Tibial artery (tissue), 4 donors: ENCODE measurements around the gene HAAO.

ENCODE experiments used
- DNase-seq, 2 donors: peaks; one replicate each; pipeline ENCODE4 v3.0.0-alpha.2; 2019
- H3K27ac ChIP-seq, 2 donors: fragments of 200-600 bp; sonication (generic) in 1 of 2; 1 replicate in 1 of 2; 2 replicates in 1 of 2; pipeline ENCODE4 v1.5.1; 2018 to 2019; ENCODE audit warnings: mild to moderate bottlenecking in 1 of 2
- H3K27me3 ChIP-seq, 2 donors: fragments of 200-600 bp; sonication (generic) in 1 of 2; one replicate each; pipeline versions ENCODE4 v1.5.1 to v1.6.0; 2016 to 2019
- H3K36me3 ChIP-seq, 3 donors: fragments of 200-600 bp; sonication (generic) in 2 of 3; one replicate each; pipeline ENCODE4 v1.5.1; 2016 to 2019; ENCODE audit warnings: mild to moderate bottlenecking in 2 of 3
- H3K4me1 ChIP-seq, 4 donors: fragments of 200-600 bp; sonication (generic) in 2 of 4; 1 replicate in 3 of 4; 2 replicates in 1 of 4; pipeline ENCODE4 v1.5.1; 2016 to 2019
- H3K4me3 ChIP-seq, 2 donors: fragments of 200-600 bp; sonication (generic) in 1 of 2; 1 replicate in 1 of 2; 2 replicates in 1 of 2; pipeline ENCODE4 v1.5.1; 2018 to 2019; ENCODE audit warnings: mild to moderate bottlenecking in 2 of 2
- H3K9me3 ChIP-seq, 3 donors: fragments of 200-600 bp; sonication (generic) in 1 of 3; one replicate each; pipeline ENCODE4 v1.5.1; 2016 to 2019
- intact Hi-C: fragments of 100-400 bp; cut with DNase I; formaldehyde crosslinking; loops from one replicate; pipeline ENCODE4 v1.15.0; 2023; ENCODE audit warnings: low total_unique reads
- TF ChIP-seq, protein P1 (sequence below), 2 experiments: fragments of 200-600 bp in 1 of 2; fragments of 450-650 bp in 1 of 2; IDR thresholded peaks; one replicate each; pipeline ENCODE4 v1.5.1; 2017 to 2019; ENCODE audit warnings: antibody characterized with exemption in 2 of 2, mild to moderate bottlenecking in 1 of 2, moderate library complexity in 1 of 2

Gene HAAO

DNA sequence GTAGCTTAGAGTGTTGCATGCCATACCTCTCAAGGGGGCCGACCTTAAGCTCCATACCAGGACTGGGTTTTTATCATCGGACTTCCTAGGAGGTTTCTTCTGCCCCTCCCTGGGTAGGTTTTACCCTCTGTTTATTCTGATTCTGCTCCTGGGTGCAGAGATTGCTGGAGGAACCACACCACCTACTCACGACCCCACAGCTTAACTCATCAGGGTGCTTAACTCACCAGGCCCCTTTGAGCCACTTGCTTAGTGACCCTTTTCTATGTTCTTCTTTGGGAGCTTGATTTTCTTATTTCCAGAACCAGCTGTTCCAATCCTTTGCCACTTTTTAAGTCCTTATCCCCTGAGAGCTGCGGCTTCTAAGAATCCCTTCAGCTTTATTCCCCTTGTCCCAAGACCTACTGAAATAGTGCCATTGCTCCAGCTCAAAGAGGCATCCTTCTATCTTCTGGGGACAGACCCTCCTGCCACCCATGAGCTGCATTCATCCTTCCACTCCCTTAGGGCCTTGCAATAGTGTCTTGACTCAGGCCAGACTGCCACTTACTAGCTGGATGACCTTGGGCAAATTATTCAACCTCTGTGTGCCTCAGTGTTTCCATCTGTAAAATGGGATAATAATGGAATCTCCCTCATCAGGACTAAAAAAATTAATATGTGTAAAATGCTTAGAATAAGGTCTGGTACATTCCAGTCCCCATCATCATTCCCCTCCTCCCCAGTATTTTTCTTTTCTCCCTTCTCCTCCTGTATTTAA, 34.2 kb downstream of the HAAO start:
- Histone ChIP-seq H3K9me3 (no peaks in the 10 kb centered on the region), H3K4me3 (no peak overlapping the region), H3K4me1 (no peaks in the 10 kb centered on the region), H3K27me3 (no peaks in the 10 kb centered on the region), H3K36me3 (peaks cover 0 to 20% (median 14%) of the 10 kb centered on the region in 3 donors), H3K27ac (no peak overlapping the region)
- DNase-seq, result no peak
- TF ChIP-seq, protein P1, sequence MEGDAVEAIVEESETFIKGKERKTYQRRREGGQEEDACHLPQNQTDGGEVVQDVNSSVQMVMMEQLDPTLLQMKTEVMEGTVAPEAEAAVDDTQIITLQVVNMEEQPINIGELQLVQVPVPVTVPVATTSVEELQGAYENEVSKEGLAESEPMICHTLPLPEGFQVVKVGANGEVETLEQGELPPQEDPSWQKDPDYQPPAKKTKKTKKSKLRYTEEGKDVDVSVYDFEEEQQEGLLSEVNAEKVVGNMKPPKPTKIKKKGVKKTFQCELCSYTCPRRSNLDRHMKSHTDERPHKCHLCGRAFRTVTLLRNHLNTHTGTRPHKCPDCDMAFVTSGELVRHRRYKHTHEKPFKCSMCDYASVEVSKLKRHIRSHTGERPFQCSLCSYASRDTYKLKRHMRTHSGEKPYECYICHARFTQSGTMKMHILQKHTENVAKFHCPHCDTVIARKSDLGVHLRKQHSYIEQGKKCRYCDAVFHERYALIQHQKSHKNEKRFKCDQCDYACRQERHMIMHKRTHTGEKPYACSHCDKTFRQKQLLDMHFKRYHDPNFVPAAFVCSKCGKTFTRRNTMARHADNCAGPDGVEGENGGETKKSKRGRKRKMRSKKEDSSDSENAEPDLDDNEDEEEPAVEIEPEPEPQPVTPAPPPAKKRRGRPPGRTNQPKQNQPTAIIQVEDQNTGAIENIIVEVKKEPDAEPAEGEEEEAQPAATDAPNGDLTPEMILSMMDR (IDR thresholded peaks at IDR 0.05), result no peak
- intact Hi-C loops, result no loop called here

DNA sequence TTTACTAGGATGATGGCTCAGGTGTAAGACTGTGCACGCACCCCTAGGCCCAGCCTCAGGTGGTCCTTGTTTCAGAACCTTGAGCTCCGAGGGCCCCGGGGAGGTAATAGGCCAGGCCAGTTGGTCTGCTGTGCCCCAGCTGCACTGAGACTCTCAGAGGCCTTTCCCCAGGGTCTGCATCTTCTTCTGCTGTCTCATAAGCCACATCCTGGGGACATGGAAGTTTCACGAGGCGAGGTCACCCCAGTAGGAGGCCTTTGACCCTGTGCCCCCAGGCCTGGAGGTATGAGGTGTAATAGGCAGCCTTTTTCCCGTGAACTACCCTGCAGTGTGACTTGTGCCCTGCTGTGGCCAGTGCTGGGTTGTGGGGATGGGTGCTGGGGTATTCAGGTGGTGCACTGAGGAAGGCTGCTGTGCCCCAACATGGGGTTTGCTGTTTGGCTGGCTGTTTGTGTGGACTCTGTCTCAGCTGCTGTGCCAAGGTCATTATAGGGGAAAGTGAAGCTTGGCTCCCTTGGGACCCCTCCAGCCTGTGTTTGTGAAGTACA, 35.3 kb downstream of the HAAO start:
- DNase-seq, result no peak
- no peaks in the 10 kb centered on the region for H3K27me3 ChIP-seq
- H3K4me3 ChIP-seq, result no peak overlapping the region
- no peak overlapping the region for H3K27ac ChIP-seq
- H3K4me1 ChIP-seq, result no peaks in the 10 kb centered on the region
- TF ChIP-seq, protein P1 (IDR thresholded peaks at IDR 0.05), result no peak
- intact Hi-C loops, result no loop called here
- no peaks in the 10 kb centered on the region for H3K9me3 ChIP-seq
- peaks cover 0 to 22% (median 15%) of the 10 kb centered on the region in 3 donors for H3K36me3 ChIP-seq

DNA sequence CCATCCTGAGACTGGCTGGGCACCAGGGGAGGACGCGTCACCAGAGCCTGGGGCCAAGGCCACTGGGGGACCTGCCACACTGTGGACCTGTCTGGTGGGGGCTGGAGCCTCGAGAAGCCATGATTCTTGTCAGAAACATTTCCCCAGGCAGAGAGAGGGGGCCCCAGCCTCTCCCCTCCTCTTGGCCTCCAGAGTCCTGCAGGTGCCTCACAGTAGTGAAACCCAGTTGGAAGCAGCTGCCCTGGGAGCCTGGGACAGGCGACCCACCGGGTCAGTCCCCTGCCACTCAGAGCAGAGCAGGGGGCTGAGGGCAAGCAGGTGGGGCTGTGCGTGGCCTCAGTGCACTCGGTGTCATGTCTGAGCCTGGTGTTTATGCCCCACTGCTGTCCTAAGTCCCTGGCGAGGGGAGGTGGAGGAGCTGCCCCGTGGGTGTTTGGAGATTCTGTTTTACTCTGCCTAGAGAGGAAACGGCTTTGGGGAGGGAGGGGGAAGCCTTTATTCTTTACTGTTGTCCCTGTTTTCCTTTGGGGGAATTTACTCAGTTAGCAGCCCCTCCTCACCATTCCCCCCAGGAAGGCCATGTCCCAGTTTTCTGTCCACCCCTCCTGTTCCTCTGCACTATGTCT, 36.1 kb downstream of the HAAO start:
- Histone ChIP-seq H3K36me3 (peaks cover 0 to 27% (median 15%) of the 10 kb centered on the region in 3 donors), H3K4me1 (no peaks in the 10 kb centered on the region), H3K27ac (no peak overlapping the region), H3K4me3 (no peak overlapping the region), H3K9me3 (no peaks in the 10 kb centered on the region), H3K27me3 (no peaks in the 10 kb centered on the region)
- intact Hi-C loops, result no loop called here
- TF ChIP-seq, protein P1 (IDR thresholded peaks at IDR 0.05), result no peak
- DNase-seq, result no peak

DNA sequence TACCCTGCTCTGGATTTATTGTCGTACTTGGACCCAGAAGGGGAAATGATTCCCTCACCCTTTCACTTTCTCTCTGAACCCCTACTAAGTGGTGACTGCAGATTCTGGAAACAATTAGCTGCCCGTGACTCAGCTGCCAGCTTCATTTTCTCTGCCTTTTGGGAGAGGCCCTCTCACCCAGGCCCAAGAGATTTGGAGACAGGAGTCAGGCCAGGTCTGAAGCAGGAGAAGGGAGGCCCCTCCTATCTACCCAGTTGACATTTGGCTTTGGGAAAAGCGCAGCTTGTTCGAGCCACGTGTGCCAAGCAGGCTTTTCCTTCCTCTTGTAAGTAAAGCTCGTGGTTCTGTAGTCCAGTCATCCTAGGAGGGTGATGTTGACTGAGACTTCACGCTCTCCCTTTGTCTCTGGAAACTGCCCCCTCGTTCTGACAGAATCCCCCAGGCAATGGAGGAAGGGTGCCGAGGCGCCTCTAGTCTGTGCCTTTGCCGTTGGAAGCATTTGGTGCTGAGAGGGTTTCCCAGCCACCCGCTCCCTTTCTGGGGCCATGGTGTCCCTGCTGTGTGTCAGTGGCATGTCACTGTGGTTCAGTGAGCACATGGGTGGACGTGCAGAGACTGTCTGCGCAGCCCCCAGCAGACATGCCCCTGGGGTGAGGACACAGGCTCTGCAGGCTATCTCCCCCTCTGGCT, 37.0 kb downstream of the HAAO start:
- TF ChIP-seq, protein P1 (IDR thresholded peaks at IDR 0.05), result no peak
- Histone ChIP-seq H3K27me3 (no peaks in the 10 kb centered on the region), H3K4me3 (no peak overlapping the region), H3K36me3 (peaks cover 0 to 33% (median 15%) of the 10 kb centered on the region in 3 donors), H3K4me1 (no peaks in the 10 kb centered on the region), H3K27ac (no peak overlapping the region), H3K9me3 (no peaks in the 10 kb centered on the region)
- peak in 1 of 2 donors; percentile 37 for DNase-seq
- intact Hi-C loops, result no loop called here

DNA sequence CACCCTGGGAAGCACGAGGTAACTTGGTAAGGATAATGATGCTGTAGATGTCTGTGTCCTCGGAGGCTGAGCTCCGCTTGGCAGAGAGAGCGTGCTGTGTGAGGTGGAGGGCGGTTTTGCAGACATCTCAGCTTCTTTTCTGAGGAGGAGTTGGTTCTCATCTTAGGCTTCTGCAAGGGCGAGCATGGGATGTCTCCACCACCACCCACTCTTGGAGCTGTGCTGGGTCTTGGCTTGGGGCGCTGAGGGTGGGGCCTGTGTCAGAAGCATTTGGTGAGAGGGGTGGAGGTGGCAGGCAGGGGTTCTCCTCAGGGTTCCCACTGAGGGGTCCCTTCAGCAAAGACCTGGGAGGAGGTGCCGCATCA, 37.6 kb downstream of the HAAO start:
- no peaks in the 10 kb centered on the region for H3K9me3 ChIP-seq
- TF ChIP-seq, protein P1 (IDR thresholded peaks at IDR 0.05), result no peak
- H3K36me3 ChIP-seq, result peaks cover 0 to 33% (median 15%) of the 10 kb centered on the region in 3 donors
- H3K27ac ChIP-seq, result no peak overlapping the region
- no peak for DNase-seq
- no peaks in the 10 kb centered on the region for H3K4me1 ChIP-seq
- no peaks in the 10 kb centered on the region for H3K27me3 ChIP-seq
- H3K4me3 ChIP-seq, result no peak overlapping the region
- intact Hi-C loops, result no loop called here
